Activated T-helper 2 cell treated with anti-CD3 and anti-CD28 coated beads, Interferon-gamma antibody, Interleukin-2, Interleukin-4, amounts not matched to agents 10 μg/mL and 5 μg/mL and 100 μg/mL, durations not matched to agents 14 hours and 24 hours and 36 hours (primary cell): ENCODE measurements around the gene FABP1. TPM values are rescaled to one million over a fixed set of nuclear protein-coding genes. Genes with fewer than 3 reads are reported as not detected.

Source experiments
- DNase-seq: peaks from one replicate; pipeline ENCODE4 v3.0.0; 2021; ENCODE audit warnings: low spot score
- H3K27ac Mint-ChIP-seq: one replicate; pipeline ENCODE4 v1.8.0; 2021; ENCODE audit warnings: mixed read lengths
- H3K27me3 Mint-ChIP-seq: one replicate; pipeline ENCODE4 v1.8.0; 2021; ENCODE audit warnings: low read depth, mixed read lengths
- H3K36me3 Mint-ChIP-seq: one replicate; pipeline ENCODE4 v1.8.0; 2021; ENCODE audit warnings: low read depth, mixed read lengths
- H3K4me1 Mint-ChIP-seq: one replicate; pipeline ENCODE4 v1.8.0; 2021; ENCODE audit warnings: low read depth, mixed read lengths
- H3K4me3 Mint-ChIP-seq: one replicate; pipeline ENCODE4 v1.8.0; 2021; ENCODE audit warnings: low read depth, mild to moderate bottlenecking, moderate library complexity, mixed read lengths
- H3K9me3 Mint-ChIP-seq: one replicate; pipeline ENCODE4 v1.8.0; 2021; ENCODE audit warnings: mixed read lengths
- intact Hi-C: fragments of 100-400 bp; cut with micrococcal nuclease; formaldehyde crosslinking; loops from one replicate; pipeline ENCODE4 v1.15.1; 2023
- total RNA-seq: library from RNA; stranded (reverse); gene quantifications from 2 replicates; pipeline ENCODE4 v1.2.3, GENCODE V29; 2022

Gene FABP1
- total RNA-seq, 1 donor from 2014 or later: not detected

DNA sequence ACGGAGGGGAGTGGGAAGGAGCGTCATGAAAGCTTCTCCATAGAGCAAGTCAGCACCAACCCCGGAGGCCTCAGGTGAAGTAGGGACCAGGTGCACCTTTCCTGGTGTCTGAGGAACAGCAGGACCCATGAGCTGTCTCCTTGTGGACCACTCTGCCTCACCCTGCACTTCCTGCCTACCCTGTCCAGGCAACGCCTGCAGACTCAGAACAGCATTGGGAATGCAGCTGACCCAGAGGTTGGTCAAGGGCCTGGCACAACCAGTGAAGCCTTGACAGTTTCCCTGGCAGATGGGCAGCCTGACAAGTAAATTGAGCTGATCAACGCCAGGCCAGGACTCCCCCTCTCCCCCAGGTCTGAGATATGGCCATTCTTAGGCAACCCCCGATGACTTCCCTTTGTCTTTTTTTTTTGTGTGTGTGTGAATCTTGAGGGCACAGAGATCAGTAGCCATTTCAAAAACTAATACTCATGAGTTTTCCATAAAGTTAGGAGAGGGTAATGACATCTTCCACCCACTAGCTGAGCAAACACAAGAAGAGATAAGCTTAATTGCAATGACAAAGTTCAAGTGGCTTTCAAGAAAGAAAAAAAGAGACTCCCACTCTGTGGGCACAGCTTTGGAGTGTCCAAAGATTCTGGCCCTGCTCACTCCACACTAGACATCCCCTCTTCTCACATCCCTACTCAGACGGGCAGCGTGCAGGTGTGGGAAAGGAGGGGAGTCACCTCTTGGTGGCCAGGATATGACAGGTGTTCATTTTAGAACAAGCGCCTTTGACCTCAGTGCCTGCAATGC, 3.5 kb upstream of the FABP1 start:
- Mint-ChIP-seq H3K9me3 (no peaks in the 10 kb centered on the region), H3K4me3 (no peak overlapping the region), H3K27ac (no peak overlapping the region), H3K4me1 (no peaks in the 10 kb centered on the region), H3K27me3 (peaks cover 14% of the 10 kb centered on the region), H3K36me3 (no peaks in the 10 kb centered on the region)
- no peak for DNase-seq
- intact Hi-C loops: no loop called here

DNA sequence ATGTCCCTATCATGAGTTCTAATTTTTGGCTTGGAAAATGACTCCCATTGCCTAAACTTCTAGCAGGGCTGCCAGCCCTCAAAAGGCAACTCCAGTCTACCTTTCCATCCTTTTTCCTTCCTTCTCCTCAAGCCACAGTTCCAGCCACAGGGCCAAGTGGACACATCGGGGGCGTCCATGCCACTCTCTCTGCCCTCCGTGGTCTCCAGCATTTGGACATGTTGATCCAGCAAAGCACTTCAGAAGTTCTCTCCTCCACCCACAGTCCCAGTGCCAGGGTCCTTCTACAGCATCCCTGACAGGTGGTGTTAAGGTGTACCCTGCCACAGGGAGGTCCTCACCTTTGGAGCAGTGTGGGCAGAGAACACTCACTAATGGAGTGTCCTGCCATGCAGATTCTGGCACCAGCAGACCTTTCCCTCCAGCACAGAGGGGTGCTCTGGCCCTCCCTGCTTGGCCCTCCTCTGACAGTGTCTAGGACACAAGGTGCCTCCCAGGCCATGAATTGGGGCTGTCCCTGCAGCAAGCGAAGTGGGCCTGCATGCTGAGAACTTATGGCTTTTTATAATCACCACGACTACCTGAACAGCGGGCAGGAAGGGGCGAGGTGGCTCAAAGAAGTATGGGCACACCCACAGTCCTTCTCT, 1.6 kb upstream of the FABP1 start:
- no peaks in the 10 kb centered on the region for H3K9me3 Mint-ChIP-seq
- peaks cover 5% of the 10 kb centered on the region for H3K27me3 Mint-ChIP-seq
- no peaks in the 10 kb centered on the region for H3K4me1 Mint-ChIP-seq
- H3K36me3 Mint-ChIP-seq: no peaks in the 10 kb centered on the region
- no peak overlapping the region for H3K27ac Mint-ChIP-seq
- no peak overlapping the region for H3K4me3 Mint-ChIP-seq
- no peak for DNase-seq
- intact Hi-C loops: no loop called here

DNA sequence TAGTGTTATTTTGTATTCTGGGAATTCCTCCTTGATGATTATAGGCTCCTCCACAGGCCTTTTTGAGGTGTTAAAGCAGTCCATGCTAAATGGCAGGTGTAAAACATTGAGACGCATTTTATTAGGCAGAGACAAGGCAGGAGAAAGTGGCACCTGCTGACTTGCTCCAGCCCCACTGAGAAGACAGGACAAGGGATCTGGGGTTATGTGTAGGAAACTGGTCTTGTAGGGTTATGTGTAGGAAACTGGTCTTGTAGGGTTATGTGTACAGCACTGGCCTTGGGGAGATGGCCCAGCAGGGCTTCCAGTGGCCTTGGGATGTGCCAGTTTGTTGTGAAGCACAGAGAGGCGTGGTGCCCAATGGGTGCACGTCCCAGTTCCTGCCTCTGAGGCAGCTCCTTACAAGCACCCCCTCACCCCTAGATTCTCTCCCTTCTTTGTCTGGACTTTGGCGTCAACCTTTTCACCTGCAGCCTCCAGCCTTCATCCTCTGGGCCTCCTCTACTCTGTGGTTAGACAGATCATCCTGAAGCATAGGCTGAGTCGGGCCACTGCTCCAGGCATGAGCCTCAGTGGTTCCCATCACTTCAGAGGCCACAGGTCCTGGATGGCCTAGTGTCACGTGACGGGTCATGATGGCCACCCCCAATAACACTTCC, 921 bp upstream of the FABP1 start:
- H3K9me3 Mint-ChIP-seq: no peaks in the 10 kb centered on the region
- intact Hi-C loops: no loop called here
- H3K4me3 Mint-ChIP-seq: no peak overlapping the region
- DNase-seq: no peak
- H3K27ac Mint-ChIP-seq: no peak overlapping the region
- peaks cover 6% of the 10 kb centered on the region for H3K27me3 Mint-ChIP-seq
- no peaks in the 10 kb centered on the region for H3K36me3 Mint-ChIP-seq
- no peaks in the 10 kb centered on the region for H3K4me1 Mint-ChIP-seq

DNA sequence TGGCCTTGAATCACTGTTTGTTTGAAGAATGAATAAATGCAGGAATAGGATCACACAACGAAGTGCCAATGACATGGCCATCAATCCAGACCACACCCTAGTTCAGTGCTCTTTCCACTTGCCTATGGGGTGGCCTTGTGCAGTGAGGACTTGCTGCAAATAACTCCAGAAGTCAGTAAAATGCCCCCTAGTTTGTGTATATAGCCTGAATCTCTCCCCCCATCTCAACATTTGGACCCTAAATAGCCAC, 299 bp downstream of the FABP1 start:
- Mint-ChIP-seq H3K9me3 (no peaks in the 10 kb centered on the region), H3K4me3 (no peak overlapping the region), H3K27me3 (peaks cover 7% of the 10 kb centered on the region), H3K4me1 (no peaks in the 10 kb centered on the region), H3K36me3 (no peaks in the 10 kb centered on the region), H3K27ac (no peak overlapping the region)
- DNase-seq: no peak
- intact Hi-C loops: no loop called here

DNA sequence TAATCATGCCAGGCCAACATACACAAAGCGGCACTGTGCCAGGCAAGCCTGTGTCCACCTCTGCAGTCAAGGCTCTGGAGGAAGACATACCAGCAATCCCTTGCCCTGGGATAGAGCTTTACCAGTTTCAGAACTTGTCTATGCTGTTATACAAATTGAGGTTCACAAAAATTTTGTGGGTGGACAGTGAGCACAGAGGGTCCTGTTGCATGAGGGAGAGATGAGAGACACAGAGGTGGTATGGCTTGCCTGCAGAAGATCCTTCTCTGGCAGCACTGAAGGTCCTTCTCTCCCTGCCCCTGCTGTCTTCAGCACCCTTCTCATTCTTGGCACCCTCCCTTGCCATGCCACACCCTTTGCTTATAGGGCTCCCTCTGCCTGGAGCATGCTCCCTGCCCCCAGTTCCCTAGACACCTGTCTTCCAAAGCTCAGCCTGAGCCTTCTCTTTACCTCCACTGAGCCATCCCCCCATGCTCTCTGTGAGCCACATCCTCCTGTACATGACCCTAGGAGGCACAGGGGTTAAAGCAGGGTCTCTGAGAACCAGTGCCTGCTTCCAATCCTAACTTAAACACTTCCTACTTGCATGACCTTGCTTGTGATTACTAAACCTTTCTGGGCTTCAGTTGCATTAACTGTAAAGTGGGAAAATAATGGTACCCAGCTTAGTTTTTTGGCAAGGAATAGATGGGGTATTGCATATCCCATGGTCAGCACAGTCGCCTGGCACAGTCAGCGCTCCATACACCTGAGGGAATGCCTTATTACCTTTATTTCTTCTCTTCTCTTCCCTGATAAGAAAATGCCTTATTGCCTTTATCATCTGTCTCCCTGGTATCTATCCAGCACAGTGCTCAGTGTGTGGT, 857 bp downstream of the FABP1 start:
- no peak for DNase-seq
- Mint-ChIP-seq H3K36me3 (no peaks in the 10 kb centered on the region), H3K27me3 (peaks cover 7% of the 10 kb centered on the region), H3K4me1 (no peaks in the 10 kb centered on the region), H3K4me3 (no peak overlapping the region), H3K9me3 (no peaks in the 10 kb centered on the region), H3K27ac (no peak overlapping the region)
- intact Hi-C loops: no loop called here

DNA sequence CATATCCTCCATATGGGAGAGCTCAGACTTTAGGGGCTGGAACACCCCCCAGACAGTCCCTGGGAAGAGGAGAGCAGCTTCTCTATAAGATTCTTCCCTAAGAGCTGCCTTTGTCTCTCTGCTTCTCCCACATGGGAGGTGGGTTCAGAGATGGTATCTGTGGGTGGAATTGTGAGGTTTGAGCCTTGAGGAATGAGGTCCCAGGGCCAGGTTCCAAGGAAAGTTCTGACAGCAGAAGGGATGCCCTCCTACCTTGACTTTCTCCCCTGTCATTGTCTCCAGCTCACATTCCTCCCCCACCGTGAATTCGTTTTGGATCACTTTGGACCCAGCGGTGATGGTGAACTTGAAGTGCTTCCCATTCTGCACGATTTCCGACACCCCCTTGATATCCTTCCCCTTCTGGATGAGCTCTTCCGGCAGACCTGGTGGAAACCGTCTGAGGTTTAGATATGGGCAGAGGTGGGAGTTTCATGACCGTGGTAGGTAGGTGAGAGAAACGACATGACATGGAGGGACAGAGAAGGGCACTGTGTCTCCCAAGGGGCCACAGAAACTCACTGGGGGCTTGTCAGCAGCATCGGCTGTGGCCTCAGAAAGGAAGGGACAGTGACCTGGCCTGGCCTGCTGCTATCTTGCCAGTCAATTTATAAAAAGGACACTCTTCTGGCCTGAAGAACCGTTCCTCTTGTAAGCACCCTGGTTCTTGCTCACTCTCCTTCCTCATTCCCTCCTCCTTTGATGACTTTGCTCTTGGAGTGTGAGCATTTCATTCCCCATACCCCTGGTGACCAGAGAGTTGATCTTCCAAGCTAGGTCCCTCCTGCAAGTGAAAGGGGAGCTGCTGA, 1.7 kb downstream of the FABP1 start:
- Mint-ChIP-seq H3K27ac (no peak overlapping the region), H3K4me3 (no peak overlapping the region), H3K4me1 (no peaks in the 10 kb centered on the region), H3K36me3 (no peaks in the 10 kb centered on the region), H3K9me3 (no peaks in the 10 kb centered on the region), H3K27me3 (peaks cover 7% of the 10 kb centered on the region)
- intact Hi-C loops: no loop called here
- no peak for DNase-seq

DNA sequence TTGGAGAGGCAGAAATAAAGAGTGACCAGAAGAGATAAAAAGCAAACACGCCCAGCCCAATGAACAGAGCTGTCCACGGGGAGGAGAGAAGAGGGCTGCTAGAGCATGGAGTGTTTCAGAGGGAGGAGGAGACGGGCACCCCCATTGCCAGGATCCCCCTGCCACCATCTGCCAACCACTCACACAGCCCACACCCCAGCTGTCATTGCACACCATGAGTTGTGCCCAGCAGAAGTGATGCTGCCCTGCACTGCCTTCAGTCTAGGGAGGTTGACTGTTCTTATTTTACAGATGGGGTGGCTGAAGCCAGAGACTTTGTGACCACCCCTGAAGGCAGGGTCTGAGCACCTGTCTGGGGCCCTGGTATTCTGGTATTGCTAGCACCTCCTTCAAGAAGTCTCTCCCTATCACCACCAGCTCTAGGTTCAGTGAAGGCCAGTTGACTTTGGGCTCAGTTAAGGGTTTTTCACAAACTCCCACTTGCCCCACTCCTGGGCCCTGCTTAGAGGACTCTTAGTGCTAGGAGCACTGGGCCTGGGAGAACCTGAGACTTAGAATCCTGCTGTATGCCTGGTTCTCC, 2.4 kb downstream of the FABP1 start:
- intact Hi-C loops: no loop called here
- H3K4me1 Mint-ChIP-seq: no peaks in the 10 kb centered on the region
- no peaks in the 10 kb centered on the region for H3K36me3 Mint-ChIP-seq
- DNase-seq: no peak
- H3K4me3 Mint-ChIP-seq: no peak overlapping the region
- peaks cover 10% of the 10 kb centered on the region for H3K27me3 Mint-ChIP-seq
- no peaks in the 10 kb centered on the region for H3K9me3 Mint-ChIP-seq
- no peak overlapping the region for H3K27ac Mint-ChIP-seq

DNA sequence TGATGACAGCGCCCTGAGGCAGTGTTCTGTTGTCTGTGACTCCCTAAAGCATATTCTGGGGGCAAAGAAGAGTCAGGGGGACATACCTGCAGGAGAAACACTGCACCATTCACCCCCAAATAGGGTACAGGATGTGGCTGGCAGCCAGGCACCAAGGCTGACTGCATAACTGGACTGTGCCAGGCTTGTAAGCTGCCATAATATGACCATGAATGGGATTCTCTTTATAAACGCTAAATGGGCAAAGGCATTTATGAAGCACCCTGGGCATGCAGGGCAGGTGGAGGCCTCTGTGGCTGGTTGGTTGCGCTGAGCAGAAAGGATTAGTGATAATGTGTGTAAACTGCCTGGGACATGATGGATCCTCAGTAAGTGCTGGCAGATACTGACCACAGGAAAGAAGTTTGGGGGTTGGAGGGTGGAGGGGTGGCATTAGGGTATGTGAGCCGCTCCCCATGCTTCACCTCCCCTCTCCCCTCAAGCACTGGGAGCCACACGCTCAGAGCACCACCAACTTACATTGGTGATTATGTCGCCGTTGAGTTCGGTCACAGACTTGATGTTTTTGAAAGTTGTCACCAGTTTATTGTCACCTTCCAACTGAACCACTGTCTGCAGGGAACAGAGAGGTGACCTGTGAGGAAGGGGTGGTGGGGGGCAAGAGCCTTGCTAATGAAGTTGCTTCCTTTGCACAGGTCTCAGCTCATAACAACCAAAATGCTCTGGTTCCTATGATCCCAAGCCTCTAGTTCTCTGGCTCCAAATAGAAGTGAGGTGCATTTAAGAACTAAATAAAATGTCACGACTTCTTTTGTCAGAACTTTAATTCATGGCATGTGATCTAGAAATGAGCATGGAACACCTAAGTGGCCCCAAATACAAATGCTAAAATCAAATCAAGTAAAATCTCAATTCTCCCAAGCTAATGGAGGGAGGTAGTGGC, 3.6 kb downstream of the FABP1 start:
- intact Hi-C loops: no loop called here
- no peak overlapping the region for H3K4me3 Mint-ChIP-seq
- H3K27ac Mint-ChIP-seq: no peak overlapping the region
- no peaks in the 10 kb centered on the region for H3K36me3 Mint-ChIP-seq
- H3K4me1 Mint-ChIP-seq: no peaks in the 10 kb centered on the region
- peaks cover 10% of the 10 kb centered on the region for H3K27me3 Mint-ChIP-seq
- no peak for DNase-seq
- no peaks in the 10 kb centered on the region for H3K9me3 Mint-ChIP-seq

DNA sequence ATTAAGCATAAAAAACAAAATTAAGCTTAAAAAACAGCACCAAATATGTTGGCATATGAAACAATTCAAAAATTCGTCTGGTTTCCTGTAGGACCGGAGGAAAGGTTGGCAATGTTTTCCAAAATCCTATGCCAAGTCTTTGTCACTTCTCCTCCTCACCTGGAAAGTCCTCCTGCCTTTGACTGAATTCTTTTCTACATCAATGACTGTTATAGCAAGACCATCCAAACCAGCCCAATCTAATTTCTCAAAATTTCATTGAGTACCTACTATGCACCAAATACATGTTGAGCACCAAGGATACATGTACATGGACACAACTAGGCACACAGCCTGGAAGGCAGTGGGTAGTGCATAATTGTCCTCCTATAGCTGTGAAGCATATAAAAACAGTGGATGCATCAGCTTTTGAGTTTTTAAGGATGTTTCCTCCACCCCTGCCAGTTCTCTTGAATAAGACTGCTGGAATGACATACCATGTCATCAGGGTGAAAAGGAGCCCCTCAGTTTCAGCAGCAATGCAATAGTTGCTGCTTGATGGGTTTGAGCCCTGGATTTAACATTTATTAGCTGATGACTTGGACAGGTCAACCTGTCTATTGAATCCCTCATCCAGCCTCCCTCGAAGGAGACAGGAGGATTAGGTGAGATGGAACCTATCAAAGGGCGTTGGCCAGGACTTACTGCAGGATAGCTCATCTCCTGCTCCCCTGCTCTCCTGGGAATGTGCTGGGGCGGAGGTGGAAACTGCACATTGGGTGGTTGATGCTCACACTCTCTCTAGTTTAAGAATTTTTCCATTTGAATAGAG, 4.5 kb downstream of the FABP1 start:
- no peaks in the 10 kb centered on the region for H3K36me3 Mint-ChIP-seq
- peaks cover 13% of the 10 kb centered on the region for H3K27me3 Mint-ChIP-seq
- no peaks in the 10 kb centered on the region for H3K4me1 Mint-ChIP-seq
- H3K27ac Mint-ChIP-seq: no peak overlapping the region
- H3K4me3 Mint-ChIP-seq: no peak overlapping the region
- DNase-seq: no peak
- intact Hi-C loops: no loop called here
- H3K9me3 Mint-ChIP-seq: no peaks in the 10 kb centered on the region

DNA sequence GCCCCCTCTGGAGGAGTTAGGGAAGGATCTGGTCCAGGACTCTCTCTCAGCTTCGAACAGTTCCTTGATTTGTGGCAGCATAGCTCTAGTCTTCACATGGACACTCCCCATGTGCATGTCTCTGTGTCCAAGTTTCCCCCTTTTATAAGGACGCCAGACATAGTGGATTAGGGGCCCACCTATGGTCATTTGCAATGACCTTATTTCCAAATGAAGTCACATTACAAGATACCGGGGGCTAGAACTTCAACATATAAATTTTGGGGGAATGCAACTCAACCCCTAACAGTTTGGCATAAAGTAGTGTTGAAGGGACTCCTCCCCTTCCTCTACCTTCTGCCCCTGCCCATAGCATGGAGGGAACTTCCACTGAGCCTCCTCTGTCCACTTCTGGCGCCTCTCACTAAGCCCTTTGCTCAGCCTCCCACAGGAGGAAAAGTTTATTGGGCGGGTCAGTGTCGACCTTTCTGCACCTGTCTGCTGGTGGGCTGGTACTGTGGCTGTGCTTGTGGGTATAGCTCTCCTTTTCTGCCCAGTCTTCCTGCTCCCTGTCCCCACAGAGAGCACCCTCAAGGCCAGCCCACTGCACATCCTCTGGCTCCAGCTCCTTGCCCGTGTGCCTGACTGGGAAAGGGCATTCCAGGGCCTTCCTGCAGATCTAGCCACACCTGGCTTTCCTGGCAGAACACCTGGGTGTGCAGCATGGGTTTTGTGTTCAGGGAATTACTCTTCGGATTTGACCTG, 5.5 kb downstream of the FABP1 start:
- intact Hi-C loops: no loop called here
- Mint-ChIP-seq H3K27me3 (peaks cover 10% of the 10 kb centered on the region), H3K4me1 (no peaks in the 10 kb centered on the region), H3K27ac (no peak overlapping the region), H3K36me3 (no peaks in the 10 kb centered on the region), H3K9me3 (no peaks in the 10 kb centered on the region), H3K4me3 (no peak overlapping the region)
- DNase-seq: no peak
